Stimulated activated CD4-positive, alpha-beta T cell treated with anti-CD3 and anti-CD28 coated beads, Interleukin-4, amount 100 ng/mL, for 48 hours (primary cell): Measurements from ENCODE around the gene IRX5.

Source experiments
- DNase-seq, 2 donors: peaks; one replicate each; pipeline ENCODE4 v3.0.0-alpha.2; 2020; ENCODE audit warnings: low read depth in 2 of 2

The IRX5 gene

DNA sequence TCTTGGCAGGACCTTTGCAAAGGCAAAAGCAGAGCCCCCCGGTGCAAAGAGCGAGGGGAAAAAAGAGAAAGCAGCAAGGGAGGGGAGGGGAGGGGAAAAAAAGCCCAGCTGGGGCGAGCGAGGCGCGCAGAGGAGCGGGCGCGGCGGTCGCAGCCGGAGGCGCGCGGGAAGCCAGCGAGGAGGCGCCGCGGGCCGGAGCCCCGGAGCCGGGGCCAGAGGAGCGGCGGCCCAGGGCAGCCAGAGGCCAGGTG lies 129 bp downstream of the IRX5 start:
- no peak for DNase-seq

GRCh38 chr16:54931120-54932014 lies 702 bp downstream of the IRX5 start:
- DNase-seq = no peak

DNA sequence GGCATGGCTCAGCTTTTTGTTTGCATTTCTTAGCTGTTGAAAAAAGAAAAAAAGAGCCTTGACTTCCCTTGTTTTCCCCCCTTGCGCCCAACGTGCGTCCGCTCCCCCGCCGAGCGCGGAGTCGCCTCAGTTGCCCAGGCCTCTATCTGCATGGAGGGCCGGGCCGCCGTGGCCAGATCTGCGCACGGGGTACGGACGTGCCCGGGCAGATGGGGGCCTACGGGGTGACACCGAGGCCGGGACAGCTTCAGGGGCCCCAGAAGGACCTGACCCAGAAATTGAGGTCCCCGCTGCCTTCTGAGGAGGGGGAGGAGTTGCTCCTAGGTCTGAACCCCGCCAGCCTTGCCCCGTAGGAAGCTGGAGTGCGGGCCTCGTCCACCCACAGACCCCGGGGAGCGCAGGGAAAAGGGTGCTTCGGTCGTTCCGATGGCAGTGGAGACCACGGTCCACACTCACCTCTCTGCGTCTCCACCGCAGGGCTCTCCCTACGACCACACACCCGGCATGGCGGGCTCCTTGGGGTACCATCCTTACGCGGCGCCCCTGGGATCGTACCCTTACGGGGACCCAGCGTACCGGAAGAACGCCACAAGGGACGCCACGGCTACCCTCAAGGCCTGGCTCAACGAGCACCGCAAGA lies 1.5 kb downstream of the IRX5 start:
- no peak for DNase-seq

DNA sequence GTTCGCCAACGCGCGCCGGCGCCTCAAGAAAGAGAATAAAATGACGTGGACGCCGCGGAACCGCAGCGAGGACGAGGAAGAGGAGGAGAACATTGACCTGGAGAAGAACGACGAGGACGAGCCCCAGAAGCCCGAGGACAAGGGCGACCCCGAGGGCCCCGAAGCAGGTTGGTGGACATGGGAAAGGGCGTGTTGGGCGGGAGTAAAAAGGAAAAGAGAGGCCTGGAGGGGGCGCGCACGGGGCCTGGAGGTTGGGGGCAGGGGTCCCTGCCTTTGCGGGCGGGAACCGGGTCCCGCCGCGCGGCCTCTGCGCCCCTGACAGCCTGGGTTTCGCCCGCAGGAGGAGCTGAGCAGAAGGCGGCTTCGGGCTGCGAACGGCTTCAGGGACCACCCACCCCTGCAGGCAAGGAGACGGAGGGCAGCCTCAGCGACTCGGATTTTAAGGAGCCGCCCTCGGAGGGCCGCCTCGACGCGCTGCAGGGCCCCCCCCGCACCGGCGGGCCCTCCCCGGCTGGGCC lies 2.1 kb downstream of the IRX5 start:
- DNase-seq = no peak

DNA sequence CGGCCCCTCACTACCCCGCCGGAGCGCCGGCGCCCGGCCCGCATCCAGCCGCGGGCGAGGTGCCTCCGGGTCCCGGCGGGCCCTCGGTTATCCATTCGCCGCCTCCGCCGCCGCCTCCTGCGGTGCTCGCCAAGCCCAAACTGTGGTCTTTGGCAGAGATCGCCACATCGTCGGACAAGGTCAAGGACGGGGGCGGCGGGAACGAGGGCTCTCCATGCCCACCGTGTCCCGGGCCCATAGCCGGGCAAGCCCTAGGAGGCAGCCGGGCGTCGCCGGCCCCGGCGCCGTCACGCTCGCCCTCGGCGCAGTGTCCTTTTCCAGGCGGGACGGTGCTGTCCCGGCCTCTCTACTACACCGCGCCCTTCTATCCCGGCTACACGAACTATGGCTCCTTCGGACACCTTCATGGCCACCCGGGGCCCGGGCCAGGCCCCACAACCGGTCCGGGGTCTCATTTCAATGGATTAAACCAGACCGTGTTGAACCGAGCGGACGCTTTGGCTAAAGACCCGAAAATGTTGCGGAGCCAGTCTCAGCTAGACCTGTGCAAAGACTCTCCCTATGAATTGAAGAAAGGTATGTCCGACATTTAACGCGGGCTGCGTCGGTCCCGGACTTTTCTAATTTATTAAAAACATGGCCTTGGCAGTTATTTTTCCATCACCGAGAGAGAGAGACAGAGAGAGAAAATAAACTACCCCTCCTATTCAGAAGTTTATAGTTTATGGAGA lies 2.8 kb downstream of the IRX5 start:
- no peak for DNase-seq

DNA sequence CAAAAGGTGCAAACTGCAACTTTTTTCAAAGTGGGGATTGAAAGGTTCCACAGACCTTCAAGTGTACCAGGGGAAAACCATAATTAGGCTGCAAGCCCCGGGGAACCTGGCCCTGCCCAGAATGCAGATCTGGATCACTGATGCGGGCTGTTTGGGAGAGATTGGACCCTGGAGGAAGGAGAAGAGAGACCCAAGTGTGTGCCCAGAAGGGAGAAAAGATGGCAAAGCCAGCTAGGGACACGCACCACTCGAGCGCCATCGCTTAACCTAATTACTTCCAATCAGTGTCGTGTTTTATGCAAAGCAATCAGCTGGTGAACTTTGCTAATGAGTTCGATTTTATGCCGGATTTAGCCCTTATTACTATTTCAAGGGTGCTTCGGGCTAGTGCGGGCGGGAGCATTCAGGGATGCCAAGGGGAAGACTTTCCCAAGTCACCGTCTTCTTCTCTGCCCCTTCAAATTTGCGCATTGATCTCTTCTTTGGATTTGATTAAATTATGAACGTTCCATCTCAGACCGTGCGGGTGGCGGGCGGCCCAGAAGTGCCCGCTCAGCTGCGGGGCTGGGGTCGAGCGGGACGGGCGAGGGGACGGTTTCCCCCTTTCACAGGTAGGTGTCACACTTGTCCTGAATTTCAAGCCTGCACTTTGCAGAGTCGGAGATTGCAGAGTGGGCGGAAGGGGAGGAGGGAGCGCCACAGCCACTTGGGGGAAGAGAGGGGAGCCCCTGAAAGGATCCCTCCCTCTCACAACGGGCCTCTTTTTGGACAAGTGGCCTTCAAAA lies 4.0 kb downstream of the IRX5 start:
- DNase-seq = no peak

GRCh38 chr16:54935266-54935968 lies 4.8 kb downstream of the IRX5 start:
- DNase-seq = no peak

DNA sequence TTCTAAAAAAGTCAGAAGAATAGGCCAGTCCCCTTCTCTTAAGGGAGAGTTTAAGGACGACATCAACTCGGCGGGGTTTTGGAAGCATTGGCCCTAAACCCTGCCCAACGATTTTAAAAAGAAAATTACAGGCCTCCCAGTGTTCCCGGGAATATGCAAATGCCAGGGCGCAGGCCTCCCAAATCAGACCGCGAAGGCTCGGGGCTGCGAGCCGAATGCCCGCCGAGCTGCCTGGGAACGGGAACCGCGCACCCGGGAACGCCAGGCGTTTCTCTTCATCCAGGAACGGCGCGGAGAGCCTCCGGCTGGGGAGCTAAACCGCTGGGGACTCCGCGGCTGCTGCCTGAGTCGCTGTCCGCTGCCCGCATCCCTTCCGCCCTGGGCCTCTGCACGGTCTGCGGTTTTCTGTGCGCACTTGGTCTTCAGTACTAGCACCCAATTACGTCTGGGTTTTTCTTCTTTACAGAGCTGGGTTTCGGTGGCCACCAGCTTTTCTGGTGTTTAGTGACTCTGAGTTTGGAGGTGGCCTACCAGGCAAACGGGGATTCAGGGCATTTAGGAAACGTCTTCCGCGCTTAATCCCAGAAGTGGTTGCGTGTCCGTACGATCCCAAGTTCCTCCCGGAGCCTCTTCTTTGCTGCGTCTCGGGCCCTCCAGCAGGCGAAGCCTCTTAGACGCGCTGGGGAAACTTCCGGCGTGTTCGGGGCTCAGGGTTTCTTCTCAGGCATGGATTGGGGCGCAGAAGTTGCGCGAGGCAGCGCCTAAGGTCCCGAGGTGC lies 5.7 kb downstream of the IRX5 start:
- DNase-seq = no peak

DNA sequence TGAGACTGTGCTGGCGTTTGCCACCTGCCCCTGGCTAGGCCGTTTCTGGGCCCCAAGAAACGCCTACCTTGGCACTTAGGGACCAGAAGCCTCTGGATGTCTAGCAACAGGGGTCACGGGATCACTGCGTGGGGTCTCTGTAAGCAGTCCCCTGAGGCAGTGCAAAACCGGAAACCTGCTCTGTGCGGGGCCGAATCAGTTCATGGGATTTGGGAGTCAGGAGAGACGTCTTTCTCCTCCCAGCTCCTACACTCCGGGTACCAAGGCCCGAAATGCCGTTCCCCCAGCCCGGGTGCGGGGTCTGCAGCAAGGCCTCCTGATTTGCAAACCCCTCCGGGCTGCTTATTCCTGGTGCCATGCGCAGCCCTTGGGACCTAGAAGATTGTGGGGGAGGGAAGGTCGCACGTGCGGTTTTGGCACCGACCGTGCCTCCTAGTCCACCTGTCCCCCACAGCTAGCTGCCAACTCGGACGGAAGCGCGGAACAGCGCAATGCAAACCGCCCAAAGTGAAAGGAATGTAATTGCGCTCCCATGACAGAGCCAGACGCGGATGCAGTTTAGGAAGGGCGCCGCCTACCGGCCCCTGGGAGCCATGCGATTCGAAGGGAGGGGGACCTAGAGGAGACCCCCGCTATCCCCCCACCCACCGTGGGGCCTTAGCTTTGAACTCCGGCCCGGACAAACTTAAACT lies 6.5 kb downstream of the IRX5 start:
- no peak for DNase-seq

- no peak for DNase-seq
Observed at GRCh38 chr16:54937671-54938211, 7.1 kb downstream of the IRX5 start.

- DNase-seq = no peak
Observed at GRCh38 chr16:54938212-54939028, 7.8 kb downstream of the IRX5 start.

DNA sequence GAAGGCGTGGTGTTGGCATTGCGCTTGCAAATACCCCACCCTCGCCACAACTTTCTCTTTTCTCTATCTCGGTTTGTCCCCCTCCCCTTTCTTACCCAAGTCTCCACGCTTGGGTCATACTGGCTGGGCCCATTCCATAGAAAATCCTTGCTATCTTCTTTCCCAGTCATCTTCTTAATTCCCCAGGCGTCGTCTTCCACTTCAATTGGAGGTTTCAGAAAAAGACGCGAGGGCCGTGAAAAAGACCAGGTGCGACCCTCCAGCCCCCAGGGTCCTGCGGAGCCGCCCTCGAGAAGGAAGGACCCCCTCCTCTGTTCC lies 8.3 kb downstream of the IRX5 start:
- no peak for DNase-seq

DNA sequence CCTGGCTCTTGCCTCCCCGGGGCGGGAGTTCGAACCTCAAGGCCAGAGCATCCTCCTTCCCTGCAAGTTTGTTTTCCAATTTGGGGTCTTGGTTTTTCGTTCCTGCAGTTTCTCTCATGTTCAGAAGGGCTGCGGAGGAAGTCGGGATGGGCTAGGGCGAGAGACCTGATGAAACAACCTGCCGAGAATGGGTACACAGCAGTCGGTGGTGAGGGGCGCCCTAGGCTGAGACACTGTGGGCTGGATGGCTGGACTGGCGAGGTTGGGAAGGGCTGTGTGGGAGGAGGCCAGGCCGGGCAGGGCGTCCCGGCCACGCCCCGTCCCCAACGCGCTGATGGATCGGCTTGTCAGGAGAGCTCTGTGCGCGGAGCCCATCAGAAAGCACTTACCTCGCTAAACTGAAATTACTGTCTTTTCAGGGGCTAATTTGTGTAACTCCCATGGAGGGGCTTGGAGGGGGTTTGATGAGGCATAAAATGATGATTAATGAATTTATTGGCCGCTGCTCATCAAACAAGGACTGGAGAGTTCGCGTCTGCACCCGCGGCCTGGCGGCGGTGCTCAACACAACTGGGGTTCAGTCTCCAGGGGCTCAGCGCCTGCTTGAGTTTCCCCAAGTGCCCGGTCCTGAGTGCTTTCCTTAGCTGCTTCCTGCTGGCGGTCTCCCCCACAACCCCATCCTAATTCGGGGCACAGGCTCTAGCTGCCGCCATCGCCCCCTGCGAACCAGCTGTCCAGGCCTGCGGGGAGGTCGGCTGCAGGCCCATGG lies 9.0 kb downstream of the IRX5 start:
- no peak for DNase-seq

DNA sequence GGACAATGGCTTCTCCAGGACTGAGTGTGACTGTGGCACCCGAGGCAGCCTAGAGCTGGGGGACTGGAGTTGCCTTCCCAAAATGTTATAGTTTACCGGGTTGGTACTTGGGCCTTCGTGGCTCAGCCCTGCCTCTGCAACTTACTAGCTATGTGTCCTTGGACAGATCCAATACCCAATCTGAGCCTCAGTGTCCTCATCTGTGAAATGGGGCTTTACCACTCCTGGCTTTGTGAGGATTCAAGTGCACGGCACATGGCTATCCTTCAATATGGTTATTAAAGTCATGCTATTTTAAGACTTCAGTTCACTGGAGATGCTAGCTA lies 9.6 kb downstream of the IRX5 start:
- DNase-seq = no peak

- no peak for DNase-seq
Observed at GRCh38 chr16:54942353-54942943, 11.8 kb downstream of the IRX5 start.

- DNase-seq = no peak
Observed at GRCh38 chr16:54944002-54944401, 13.3 kb downstream of the IRX5 start.

DNA sequence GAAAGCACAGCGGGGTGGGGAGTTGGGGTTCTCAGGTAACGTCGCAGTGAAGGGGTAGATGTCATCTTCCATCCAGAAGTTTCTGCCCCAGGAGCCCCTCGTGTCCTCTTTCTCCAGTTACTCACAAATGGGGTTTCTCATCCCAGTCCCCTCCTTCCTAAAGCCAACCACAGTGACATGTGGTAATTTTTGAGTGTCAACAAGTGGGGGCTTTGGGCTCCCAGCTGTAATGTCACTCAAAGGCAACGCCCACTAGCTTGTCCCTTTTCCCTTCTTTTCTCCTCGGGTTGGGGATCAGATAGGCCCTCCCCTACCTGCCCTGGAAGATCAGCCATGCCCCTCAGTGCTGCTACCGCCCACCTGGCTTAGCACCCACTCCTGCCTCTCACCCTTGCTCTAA lies 14.4 kb downstream of the IRX5 start:
- no peak for DNase-seq

- DNase-seq = no peak
Observed at GRCh38 chr16:54946909-54947308, 16.2 kb downstream of the IRX5 start.
